HTR-8/SVneo (cell line): ENCODE data around the gene LMNA.

Experiments used
- DNase-seq: peaks from one replicate; pipeline ENCODE4 v3.0.0; 2011; ENCODE audit warnings: low spot score, mixed read lengths; ENCODE audit not compliant: insufficient read length
- FAIRE-seq: peaks from 2 replicates; lab custom pipeline; 2011; peaks lifted over from hg19 to GRCh38; lab: Jason Lieb, UNC

Gene LMNA

GRCh38 chr1:156134716-156135435 is 20.4 kb downstream of the LMNA start:
- DNase-seq = no peak
- FAIRE-seq = no peak

- DNase-seq = no peak
- FAIRE-seq = no peak
Measured at GRCh38 chr1:156135930-156136871, 21.7 kb downstream of the LMNA start.

GRCh38 chr1:156136970-156137483 is 22.5 kb downstream of the LMNA start:
- no peak for FAIRE-seq
- no peak for DNase-seq

GRCh38 chr1:156138458-156138867 is 24.0 kb downstream of the LMNA start:
- no peak for FAIRE-seq
- no peak for DNase-seq

GRCh38 chr1:156140879-156141707 is 26.6 kb downstream of the LMNA start:
- FAIRE-seq (no peak), DNase-seq (no peak)

GRCh38 chr1:156143765-156144489 is 29.4 kb downstream of the LMNA start:
- DNase-seq (no peak), FAIRE-seq (no peak)

- no peak for DNase-seq
- no peak for FAIRE-seq
Measured at GRCh38 chr1:156144742-156145141, 30.2 kb downstream of the LMNA start.

GRCh38 chr1:156145650-156146019 is 31.1 kb downstream of the LMNA start:
- DNase-seq = no peak
- FAIRE-seq = no peak

GRCh38 chr1:156146020-156146768 is 31.7 kb downstream of the LMNA start:
- FAIRE-seq (no peak), DNase-seq (peak; percentile 77)

- FAIRE-seq (no peak), DNase-seq (no peak)
Measured at GRCh38 chr1:156146769-156147405, 32.4 kb downstream of the LMNA start.

GRCh38 chr1:156148216-156148615 is 33.7 kb downstream of the LMNA start:
- DNase-seq (no peak), FAIRE-seq (no peak)

- FAIRE-seq = no peak
- DNase-seq = no peak
Measured at GRCh38 chr1:156149374-156150332, 35.1 kb downstream of the LMNA start.

GRCh38 chr1:156150333-156151011 is 36.0 kb downstream of the LMNA start:
- DNase-seq (no peak), FAIRE-seq (no peak)

- FAIRE-seq (no peak), DNase-seq (no peak)
Measured at GRCh38 chr1:156151093-156151688, 36.7 kb downstream of the LMNA start.

GRCh38 chr1:156152628-156153027 is 38.1 kb downstream of the LMNA start:
- FAIRE-seq (no peak), DNase-seq (no peak)

- FAIRE-seq = no peak
- DNase-seq = no peak
Measured at GRCh38 chr1:156153362-156153761, 38.9 kb downstream of the LMNA start, which contains the start of gene SEMA4A. Gene SEMA4A (plus strand): TSS chr1:156153585. CDS start chr1:156154579, 994 bp downstream.
